ENCODE data around the gene GNAQ. TPM values are rescaled to one million over a fixed set of nuclear protein-coding genes. Genes with fewer than 3 reads are reported as not detected.
"Not testable (repeated sequence)": the region's sequence is repeated elsewhere in the genome, so short reads cannot be mapped to it uniquely, and the experiment has no call there.

GNAQ gene
- total and polyA plus RNA-seq, 12 donors, result 5.4 to 19.8 (median 13.2) TPM

- no peaks in the 10 kb centered on the region for H3K27me3 ChIP-seq
- 94 to 100% methylated on average over 1 of the region's 1 CpG for WGBS, 2 donors
- H3K4me1 ChIP-seq, result peaks cover 0 to 20% (median 0%) of the 10 kb centered on the region in 9 donors
- H3K36me3 ChIP-seq, result no peaks in the 10 kb centered on the region
- ATAC-seq (no peak), DNase-seq (no peak)
- no peak for TF ChIP-seq CTCF (IDR thresholded peaks at IDR 0.05)
- no peak overlapping the region for H3K4me3 ChIP-seq
- peaks cover 0 to 16% (median 0%) of the 10 kb centered on the region in 11 donors for H3K9me3 ChIP-seq
- no peak overlapping the region for H3K27ac ChIP-seq
- intact Hi-C loops (cut with DNase I), result no loop called here
Observed at GRCh38 chr9:77866878-77867277, 164.7 kb downstream of the GNAQ start.

GRCh38 chr9:77865385-77866047 lies 166.1 kb downstream of the GNAQ start:
- no peak for TF ChIP-seq CTCF (IDR thresholded peaks at IDR 0.05)
- no peaks in the 10 kb centered on the region for H3K27me3 ChIP-seq
- peaks cover 0 to 5% (median 0%) of the 10 kb centered on the region in 9 donors for H3K36me3 ChIP-seq
- peaks cover 0 to 16% (median 0%) of the 10 kb centered on the region in 11 donors for H3K9me3 ChIP-seq
- intact Hi-C loops (cut with DNase I), result no loop called here
- no peak for ATAC-seq
- H3K4me1 ChIP-seq, result peaks cover 0 to 20% (median 0%) of the 10 kb centered on the region in 9 donors
- 92% methylated on average over 4 of the region's 4 CpGs for WGBS, 2 donors
- H3K27ac ChIP-seq, result peak overlapping the region in 1 of 10 donors; percentile 55
- DNase-seq, result no peak
- no peak overlapping the region for H3K4me3 ChIP-seq

GRCh38 chr9:77864211-77864889 lies 167.3 kb downstream of the GNAQ start:
- Histone ChIP-seq H3K36me3 (peaks cover 0 to 9% (median 0%) of the 10 kb centered on the region in 9 donors), H3K9me3 (peaks cover 0 to 16% (median 0%) of the 10 kb centered on the region in 11 donors), H3K4me3 (no peak overlapping the region), H3K27me3 (no peaks in the 10 kb centered on the region), H3K27ac (peak overlapping the region in 1 of 10 donors; percentile 55), H3K4me1 (peaks cover 0 to 20% (median 0%) of the 10 kb centered on the region in 9 donors)
- WGBS, 2 donors, result 84 to 85% methylated on average over 5 of the region's 5 CpGs
- no peak for DNase-seq
- peak in 1 of 9 donors; percentile 33 for TF ChIP-seq CTCF (IDR thresholded peaks at IDR 0.05)
- peak in 3 of 8 donors; percentile 4 to 61 (median 44) for ATAC-seq
- intact Hi-C loops (cut with DNase I), result no loop called here

GRCh38 chr9:77863638-77864037 lies 168.0 kb downstream of the GNAQ start:
- DNase-seq; H3K36me3 ChIP-seq; H3K4me3 ChIP-seq; ATAC-seq; H3K27me3 ChIP-seq; intact Hi-C loops (cut with DNase I); H3K27ac ChIP-seq: not testable (repeated sequence)
- peaks cover 0 to 16% (median 0%) of the 10 kb centered on the region in 11 donors for H3K9me3 ChIP-seq
- WGBS, 2 donors, result 96 to 99% methylated on average over 5 of the region's 5 CpGs
- H3K4me1 ChIP-seq, result peaks cover 0 to 20% (median 0%) of the 10 kb centered on the region in 9 donors

- intact Hi-C loops (cut with DNase I); ATAC-seq; H3K36me3 ChIP-seq; H3K27ac ChIP-seq; H3K4me3 ChIP-seq; DNase-seq; H3K27me3 ChIP-seq: not testable (repeated sequence)
- Histone ChIP-seq H3K4me1 (peaks cover 0 to 27% (median 0%) of the 10 kb centered on the region in 9 donors), H3K9me3 (peaks cover 0 to 16% (median 0%) of the 10 kb centered on the region in 11 donors)
- 95 to 97% methylated on average over 3 of the region's 3 CpGs for WGBS, 2 donors
Observed at GRCh38 chr9:77860953-77861352, 170.7 kb downstream of the GNAQ start.
